Measurements from ENCODE around the gene PANK1.

GRCh38 chr10:89588671-89589070 lies 56.4 kb downstream of the PANK1 start:
- no peak for TF ChIP-seq CTCF (IDR thresholded peaks at IDR 0.05)
- no peak for TF ChIP-seq POLR2AphosphoS5 (IDR thresholded peaks at IDR 0.05)
